Tibial nerve (tissue), 4 donors: Measurements from ENCODE around the gene AKT2. TPM values are rescaled to one million over a fixed set of nuclear protein-coding genes. Genes with fewer than 3 reads are reported as not detected.

ENCODE experiments used
- DNase-seq, 2 donors: peaks; one replicate each; pipeline ENCODE4 v3.0.0-alpha.2; 2019; ENCODE audit warnings: low spot score in 2 of 2
- H3K27ac ChIP-seq, 4 donors: fragments of 200-600 bp; sonication (generic) in 3 of 4; one replicate each; pipeline ENCODE4 v1.5.1; 2017 to 2019; ENCODE audit warnings: mild to moderate bottlenecking in 1 of 4
- H3K27me3 ChIP-seq, 2 donors: fragments of 200-600 bp; sonication (generic) in 1 of 2; one replicate each; pipeline versions ENCODE4 v1.5.1 to v1.6.0; 2017 to 2019
- H3K36me3 ChIP-seq, 3 donors: fragments of 200-600 bp; sonication (generic); one replicate each; pipeline ENCODE4 v1.5.1; 2018 to 2019
- H3K4me1 ChIP-seq, 4 donors: fragments of 200-600 bp; sonication (generic) in 3 of 4; one replicate each; pipeline ENCODE4 v1.5.1; 2017 to 2019
- H3K4me3 ChIP-seq, 4 donors: fragments of 200-600 bp; sonication (generic) in 3 of 4; one replicate each; pipeline ENCODE4 v1.5.1; 2017 to 2019; ENCODE audit warnings: mild to moderate bottlenecking in 1 of 4, moderate library complexity in 1 of 4
- H3K9me3 ChIP-seq, 4 donors: fragments of 200-600 bp; sonication (generic) in 3 of 4; one replicate each; pipeline ENCODE4 v1.5.1; 2017 to 2019
- CTCF ChIP-seq, 5 experiments: fragments of 200-600 bp in 3 of 5; fragments of 450-650 bp in 2 of 5; sonication (generic) in 3 of 5; IDR thresholded peaks; one replicate each; pipeline ENCODE4 v1.5.1; 2016 to 2019; ENCODE audit warnings: antibody characterized with exemption in 5 of 5, mild to moderate bottlenecking in 3 of 5, moderate library complexity in 2 of 5
- EP300 ChIP-seq, 2 donors: sonication (generic); formaldehyde crosslinking; IDR thresholded peaks; one replicate each; pipeline ENCODE4 v1.6.1; 2017; ENCODE audit warnings: antibody characterized with exemption in 2 of 2, mild to moderate bottlenecking in 1 of 2
- POLR2A ChIP-seq, 2 donors: fragments of 450-650 bp; IDR thresholded peaks; one replicate each; pipeline ENCODE4 v1.6.1; 2017; ENCODE audit warnings: antibody characterized with exemption in 2 of 2, mild to moderate bottlenecking in 2 of 2, moderate library complexity in 2 of 2
- WGBS, 2 donors: methylation state at CpG; one replicate each; pipeline ENCODE4 v1.1.5; 2018; 5-methylcytosine and 5-hydroxymethylcytosine counted together
- total RNA-seq, 4 donors: library from RNA; depleted of rRNA; stranded (reverse); fragments of >200 nt; gene quantifications; one replicate each; pipeline ENCODE4 v1.1.0, GENCODE V29; 2016

AKT2 gene
- total RNA-seq, 4 donors from 2014 or later, result 93.3 to 161 (median 121) TPM

GRCh38 chr19:40210889-40211288, 74.3 kb downstream of the AKT2 start:
- no peak for DNase-seq
- H3K36me3 ChIP-seq, result peaks cover 0 to 82% (median 2%) of the 10 kb centered on the region in 3 donors
- TF ChIP-seq EP300 (IDR thresholded peaks at IDR 0.05), result no peak
- no peak for TF ChIP-seq CTCF (IDR thresholded peaks at IDR 0.05)
- no peak for TF ChIP-seq POLR2A (IDR thresholded peaks at IDR 0.05)
- no peaks in the 10 kb centered on the region for H3K9me3 ChIP-seq
- no peak overlapping the region for H3K4me3 ChIP-seq
- H3K4me1 ChIP-seq, result no peaks in the 10 kb centered on the region
- H3K27me3 ChIP-seq, result peaks cover 0 to 1% of the 10 kb centered on the region in 2 donors
- no peak overlapping the region for H3K27ac ChIP-seq
- WGBS, 2 donors, result 82 to 90% methylated on average over 5 of the region's 5 CpGs

GRCh38 chr19:40208602-40209001, 76.5 kb downstream of the AKT2 start:
- TF ChIP-seq EP300 (IDR thresholded peaks at IDR 0.05), result no peak
- no peak for TF ChIP-seq POLR2A (IDR thresholded peaks at IDR 0.05)
- TF ChIP-seq CTCF (IDR thresholded peaks at IDR 0.05), result no peak
- 92 to 98% methylated on average over 5 of the region's 5 CpGs for WGBS, 2 donors
- Histone ChIP-seq H3K27me3 (no peaks in the 10 kb centered on the region), H3K27ac (no peak overlapping the region), H3K36me3 (peaks cover 0 to 89% (median 17%) of the 10 kb centered on the region in 3 donors), H3K4me3 (no peak overlapping the region), H3K4me1 (no peaks in the 10 kb centered on the region), H3K9me3 (no peaks in the 10 kb centered on the region)
- no peak for DNase-seq

- Histone ChIP-seq H3K4me1 (no peaks in the 10 kb centered on the region), H3K9me3 (no peaks in the 10 kb centered on the region), H3K4me3 (no peak overlapping the region), H3K36me3 (peaks cover 0 to 88% (median 17%) of the 10 kb centered on the region in 3 donors), H3K27ac (no peak overlapping the region), H3K27me3 (no peaks in the 10 kb centered on the region)
- WGBS, 2 donors, result 95 to 97% methylated on average over 20 to 21 of the region's 21 CpGs
- TF ChIP-seq POLR2A (IDR thresholded peaks at IDR 0.05) (no peak), CTCF (IDR thresholded peaks at IDR 0.05) (no peak), EP300 (IDR thresholded peaks at IDR 0.05) (no peak)
- DNase-seq, result no peak
Observed at GRCh38 chr19:40205760-40206159, 79.4 kb downstream of the AKT2 start.

- no peak for DNase-seq
- H3K36me3 ChIP-seq, result peaks cover 0 to 86% (median 17%) of the 10 kb centered on the region in 3 donors
- TF ChIP-seq POLR2A (IDR thresholded peaks at IDR 0.05), result no peak
- no peak for TF ChIP-seq CTCF (IDR thresholded peaks at IDR 0.05)
- no peak for TF ChIP-seq EP300 (IDR thresholded peaks at IDR 0.05)
- no peaks in the 10 kb centered on the region for H3K9me3 ChIP-seq
- H3K27me3 ChIP-seq, result no peaks in the 10 kb centered on the region
- H3K4me3 ChIP-seq, result no peak overlapping the region
- H3K4me1 ChIP-seq, result no peaks in the 10 kb centered on the region
- H3K27ac ChIP-seq, result no peak overlapping the region
- WGBS, 2 donors, result 93 to 96% methylated on average over 15 to 16 of the region's 16 CpGs
Observed at GRCh38 chr19:40204381-40204780, 80.8 kb downstream of the AKT2 start.

- Histone ChIP-seq H3K9me3 (no peaks in the 10 kb centered on the region), H3K4me3 (no peak overlapping the region), H3K4me1 (no peaks in the 10 kb centered on the region), H3K36me3 (peaks cover 0 to 91% (median 12%) of the 10 kb centered on the region in 3 donors), H3K27ac (no peak overlapping the region), H3K27me3 (no peaks in the 10 kb centered on the region)
- DNase-seq, result no peak
- TF ChIP-seq CTCF (IDR thresholded peaks at IDR 0.05), result no peak
- no peak for TF ChIP-seq EP300 (IDR thresholded peaks at IDR 0.05)
- TF ChIP-seq POLR2A (IDR thresholded peaks at IDR 0.05), result no peak
- 80 to 81% methylated on average over 9 of the region's 9 CpGs for WGBS, 2 donors
Observed at GRCh38 chr19:40200341-40201099, 84.6 kb downstream of the AKT2 start.
